PFSK-1 (cell line): ENCODE data around the gene NUDT8. TPM values are rescaled to one million over a fixed set of nuclear protein-coding genes. Genes with fewer than 3 reads are reported as not detected.

Source experiments
- FOXP2 ChIP-seq: optimal IDR thresholded peaks from 2 replicates; pipeline ENCODE3; 2011; ENCODE audit warnings: borderline replicate concordance, control low read depth, inconsistent platforms; ENCODE audit not compliant: insufficient read depth; ENCODE audit errors: extremely low read length, extremely low read depth
- POLR2AphosphoS5 ChIP-seq: IDR thresholded peaks from 2 replicates; pipeline ENCODE4 v1.6.1; 2012; ENCODE audit warnings: low read depth, mild to moderate bottlenecking, control low read depth, low read length, moderate library complexity
- REST ChIP-seq, 2 experiments: IDR thresholded peaks; 2 replicates each; pipeline versions ENCODE4 v1.6.1 to v1.8.0; 2011 to 2012; ENCODE audit warnings: low read depth in 2 of 2, low read length in 2 of 2, control low read depth in 1 of 2, inconsistent platforms in 1 of 2, mild to moderate bottlenecking in 1 of 2, moderate library complexity in 1 of 2; ENCODE audit not compliant: insufficient read depth in 1 of 2
- SIN3A ChIP-seq: IDR thresholded peaks from 2 replicates; pipeline ENCODE4 v1.6.1; 2012; ENCODE audit warnings: mild to moderate bottlenecking, low read length, moderate library complexity, borderline replicate concordance; ENCODE audit not compliant: insufficient read depth
- TAF1 ChIP-seq: IDR thresholded peaks from 2 replicates; pipeline ENCODE4 v1.6.1; 2012; ENCODE audit warnings: low read length, control low read depth, borderline replicate concordance; ENCODE audit not compliant: insufficient read depth
- polyA plus RNA-seq: library from polyadenylated mRNA; unstranded; fragments of >200 nt; gene quantifications from one replicate; pipeline ENCODE4 v1.2.1, GENCODE V29; 2012; ENCODE audit warnings: low read depth, missing spikeins; ENCODE audit not compliant: insufficient read length

The NUDT8 gene
- polyA plus RNA-seq: 11.9 TPM

- TF ChIP-seq FOXP2 (peak; percentile 38), POLR2AphosphoS5 (0 out of 2 replicates have a peak, but pooled peaks have one; percentile 9), SIN3A (no peak), TAF1 (no peak)
These were observed at the start of gene NUDT8 for GRCh38 chr11:67629386-67630227. TSS of gene NUDT8 (minus strand) at chr11:67629937. CDS start at chr11:67629911, 26 bp downstream.

DNA sequence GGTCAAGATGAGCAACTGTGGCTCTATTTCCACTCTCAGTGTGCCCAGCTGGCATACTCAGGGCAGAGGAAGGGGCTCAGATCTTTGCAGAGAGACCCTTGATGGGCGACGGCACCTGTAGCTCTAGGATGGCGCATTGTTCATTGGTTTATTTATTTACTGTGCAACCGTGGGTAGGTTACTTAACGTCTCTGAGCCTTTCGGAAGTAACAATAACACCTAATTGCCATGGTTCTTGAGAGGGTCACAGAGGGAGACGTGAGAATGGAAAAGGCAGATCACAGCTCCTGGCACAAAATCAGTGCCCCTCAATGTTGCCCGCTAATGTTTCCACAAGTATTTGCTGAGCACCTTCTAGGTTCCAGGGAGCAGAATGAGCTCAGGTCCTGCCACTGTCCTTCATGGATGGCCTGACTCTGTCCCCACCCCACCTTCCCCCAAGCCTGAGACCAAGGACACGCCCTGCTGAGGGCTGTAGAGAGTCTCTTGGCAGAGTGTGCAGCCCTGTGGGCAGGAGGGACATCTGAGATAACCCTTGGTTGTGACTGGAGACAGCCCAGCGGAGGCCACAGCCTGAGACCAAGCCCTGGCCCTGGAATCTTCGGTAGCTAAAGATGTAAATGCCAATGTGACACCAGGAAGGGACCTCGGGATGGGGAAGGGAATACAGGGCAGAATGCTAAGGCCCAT, 45.5 kb upstream of the NUDT8 start:
- TF ChIP-seq FOXP2 (no peak), POLR2AphosphoS5 (no peak), TAF1 (no peak), SIN3A (no peak), REST (IDR thresholded peaks at IDR 0.05; ENCODE audit: insufficient read depth in 1 of 2, low read depth in 2 of 2, low read length in 2 of 2) (no peak)

GRCh38 chr11:67674442-67674871, 44.7 kb upstream of the NUDT8 start, which contains the start of gene ALDH3B2:
TSS of gene ALDH3B2 (minus strand) at chr11:67674623. CDS start at chr11:67666935, 7,688 bp downstream.
- TF ChIP-seq FOXP2 (no peak), REST (IDR thresholded peaks at IDR 0.05; ENCODE audit: insufficient read depth in 1 of 2, low read depth in 2 of 2, low read length in 2 of 2) (no peak), SIN3A (no peak), TAF1 (no peak), POLR2AphosphoS5 (no peak)

GRCh38 chr11:67673902-67674301, 44.2 kb upstream of the NUDT8 start:
- TF ChIP-seq SIN3A: no peak
- TF ChIP-seq REST (IDR thresholded peaks at IDR 0.05; ENCODE audit: insufficient read depth in 1 of 2, low read depth in 2 of 2, low read length in 2 of 2): no peak

DNA sequence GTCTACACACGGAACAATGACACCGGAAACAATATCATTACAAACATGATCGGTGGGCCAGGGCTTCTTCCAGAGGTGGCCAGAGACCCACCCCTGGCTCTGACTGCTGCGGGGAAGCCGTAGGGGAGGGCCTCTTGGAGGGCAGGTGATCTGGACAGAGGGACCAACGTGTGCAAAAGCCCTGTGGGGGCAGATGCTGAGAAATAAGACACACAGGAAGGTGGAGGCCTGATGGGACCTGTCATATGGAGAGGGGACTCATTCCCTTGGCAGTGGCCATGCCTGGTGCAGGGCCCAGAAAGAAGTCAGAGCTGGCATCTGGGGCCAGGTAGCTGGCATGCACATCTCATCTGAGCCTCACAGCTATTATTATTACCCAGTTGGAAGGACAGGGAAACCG, 43.6 kb upstream of the NUDT8 start:
- TF ChIP-seq SIN3A: no peak
- no peak for TF ChIP-seq TAF1
- no peak for TF ChIP-seq POLR2AphosphoS5
- TF ChIP-seq REST (IDR thresholded peaks at IDR 0.05; ENCODE audit: insufficient read depth in 1 of 2, low read depth in 2 of 2, low read length in 2 of 2): no peak
- no peak for TF ChIP-seq FOXP2
